Measurements from ENCODE around the gene MARCHF10. TPM values are rescaled to one million over a fixed set of nuclear protein-coding genes. Genes with fewer than 3 reads are reported as not detected.

Gene MARCHF10
- polyA plus RNA-seq, 1 donor from 2014 or later: 0.27 TPM

GRCh38 chr17:62732125-62732524 is 76.0 kb downstream of the MARCHF10 start:
- Histone ChIP-seq H3K27me3 (ENCODE audit: insufficient read depth, low read depth, low read length) (no peaks in the 10 kb centered on the region), H3K79me2 (replicated peaks; ENCODE audit: insufficient read depth, low read length) (no peaks in the 10 kb centered on the region), H3K9ac (ENCODE audit: low read length) (no peak overlapping the region), H4K20me1 (ENCODE audit: insufficient read depth) (no peaks in the 10 kb centered on the region), H2AFZ (ENCODE audit: low read depth, low read length) (no peak overlapping the region), H3K4me3 (ENCODE audit: low read length) (no peak overlapping the region), H3K4me2 (ENCODE audit: low read length) (no peak overlapping the region), H3K9me2 (ENCODE audit: insufficient read depth, low read length) (no peaks in the 10 kb centered on the region), H3K27ac (ENCODE audit: low read length) (no peak overlapping the region), H3K36me3 (ENCODE audit: insufficient read depth, low read length) (no peaks in the 10 kb centered on the region), H3K9me3 (ENCODE audit: low read length) (no peaks in the 10 kb centered on the region), H3F3A (ENCODE audit: insufficient read depth, low read length, poor library complexity, severe bottlenecking) (no peaks in the 10 kb centered on the region)
- TF ChIP-seq REST (IDR thresholded peaks at IDR 0.05; ENCODE audit: borderline replicate concordance): no peak
- TF ChIP-seq EP300 (conservative IDR thresholded peaks at IDR 0.05; ENCODE audit: poor library complexity, severe bottlenecking): no peak
- no peak for TF ChIP-seq RAD21 (conservative IDR thresholded peaks at IDR 0.05)
- TF ChIP-seq MXI1 (conservative IDR thresholded peaks at IDR 0.05; ENCODE audit: poor library complexity, severe bottlenecking): no peak
- TF ChIP-seq EZH2 (IDR thresholded peaks at IDR 0.05; ENCODE audit: borderline replicate concordance, insufficient read depth, low read length, poor library complexity, severe bottlenecking): no peak
- no peak for TF ChIP-seq POLR2AphosphoS5 (IDR thresholded peaks at IDR 0.05)

GRCh38 chr17:62727916-62728672 is 80.0 kb downstream of the MARCHF10 start:
- H3K27me3 ChIP-seq (ENCODE audit: insufficient read depth, low read depth, low read length): no peaks in the 10 kb centered on the region
- no peaks in the 10 kb centered on the region for H3K9me3 ChIP-seq (ENCODE audit: low read length)
- H3K79me2 ChIP-seq (replicated peaks; ENCODE audit: insufficient read depth, low read length): no peaks in the 10 kb centered on the region
- H3K36me3 ChIP-seq (ENCODE audit: insufficient read depth, low read length): no peaks in the 10 kb centered on the region
- H3K9ac ChIP-seq (ENCODE audit: low read length): no peak overlapping the region
- TF ChIP-seq TAF1 (IDR thresholded peaks at IDR 0.05; ENCODE audit: low read depth) (no peak), RAD21 (conservative IDR thresholded peaks at IDR 0.05) (no peak), REST (IDR thresholded peaks at IDR 0.05; ENCODE audit: borderline replicate concordance) (no peak), SMC3 (conservative IDR thresholded peaks at IDR 0.05; ENCODE audit: poor library complexity) (no peak), CTCF (IDR thresholded peaks at IDR 0.05; ENCODE audit: poor library complexity, severe bottlenecking) (no peak), EZH2 (IDR thresholded peaks at IDR 0.05; ENCODE audit: borderline replicate concordance, insufficient read depth, low read length, poor library complexity, severe bottlenecking) (no peak), POLR2AphosphoS5 (IDR thresholded peaks at IDR 0.05) (no peak)
- no peak overlapping the region for H3K27ac ChIP-seq (ENCODE audit: low read length)
- H4K20me1 ChIP-seq (ENCODE audit: insufficient read depth): no peaks in the 10 kb centered on the region
- H3K9me2 ChIP-seq (ENCODE audit: insufficient read depth, low read length): no peaks in the 10 kb centered on the region
- H3K4me3 ChIP-seq (ENCODE audit: low read length): no peak overlapping the region
- H3F3A ChIP-seq (ENCODE audit: insufficient read depth, low read length, poor library complexity, severe bottlenecking): no peaks in the 10 kb centered on the region
- H2AFZ ChIP-seq (ENCODE audit: low read depth, low read length): no peak overlapping the region
- no peak overlapping the region for H3K4me2 ChIP-seq (ENCODE audit: low read length)

All from neural cell (in vitro differentiated cells).